HepG2 (cell line): Measurements from ENCODE around the gene OTOP2. TPM values are rescaled to one million over a fixed set of nuclear protein-coding genes. Genes with fewer than 3 reads are reported as not detected.
A peak's percentile ranks its signal among the peaks of the same experiment; 100 is the strongest.

Experiments used
- ATF2 ChIP-seq: sonication (generic); formaldehyde crosslinking; IDR thresholded peaks from 2 replicates; pipeline ENCODE4 v1.4.0; 2020; ENCODE audit warnings: missing genetic modification reagents
- ATF3 ChIP-seq: sonication (generic); formaldehyde crosslinking; IDR thresholded peaks from 2 replicates; pipeline ENCODE4 v1.4.0; 2020; ENCODE audit warnings: missing genetic modification reagents
- FOXC1 ChIP-seq: sonication (generic); formaldehyde crosslinking; IDR thresholded peaks from 2 replicates; pipeline ENCODE4 v1.8.0; 2022; ENCODE audit warnings: mild to moderate bottlenecking, missing genetic modification reagents, borderline replicate concordance
- RAD51 ChIP-seq: fragments of 450-650 bp; IDR thresholded peaks from 2 replicates; pipeline ENCODE4 v1.6.1; 2016; ENCODE audit warnings: borderline replicate concordance
- ZNF275 ChIP-seq: sonication (generic); formaldehyde crosslinking; IDR thresholded peaks from 2 replicates; pipeline ENCODE4 v1.8.0; 2022; ENCODE audit warnings: missing genetic modification reagents, mild to moderate bottlenecking, inconsistent platforms, borderline replicate concordance
- ZNF44 ChIP-seq: sonication (generic); formaldehyde crosslinking; IDR thresholded peaks from 2 replicates; pipeline ENCODE4 v1.5.1; 2020; ENCODE audit warnings: mild to moderate bottlenecking, missing genetic modification reagents
- polyA plus RNA-seq, 8 experiments: library from polyadenylated mRNA; depleted of rRNA in 3 of 8; stranded (reverse) in 7 of 8; unstranded in 1 of 8; fragments of >200 nt; fragmentation: Illumina TruSeq in 4 of 8; extraction: Trizol in 4 of 8; gene quantifications; 2 replicates each; pipeline versions ENCODE4 v1.2.1 to v1.2.3, GENCODE V29; 2011 to 2016; ENCODE audit warnings: low read depth in 4 of 8, missing spikeins in 1 of 8, mixed read lengths in 1 of 8; ENCODE audit not compliant: insufficient read depth in 1 of 8
- total RNA-seq, 5 experiments: library from RNA; depleted of rRNA; stranded (reverse); fragments of >200 nt; fragmentation: Illumina TruSeq; extraction: Trizol; gene quantifications; 2 replicates each; pipeline ENCODE4 v1.2.3, GENCODE V29; 2016; ENCODE audit warnings: low read depth in 1 of 5
- TF ChIP-seq, protein P1 (sequence below): sonication (generic); formaldehyde crosslinking; IDR thresholded peaks from 2 replicates; pipeline ENCODE4 v1.5.0; 2020; ENCODE audit warnings: mild to moderate bottlenecking, missing genetic modification reagents, moderate library complexity
- TF ChIP-seq, protein P2 (sequence below): sonication (generic); formaldehyde crosslinking; IDR thresholded peaks from 2 replicates; pipeline ENCODE4 v1.9.0; 2021; ENCODE audit warnings: mild to moderate bottlenecking, missing genetic modification reagents
- TF ChIP-seq, protein P3 (sequence below): sonication (generic); formaldehyde crosslinking; IDR thresholded peaks from 2 replicates; pipeline ENCODE4 v1.4.0; 2020; ENCODE audit warnings: missing genetic modification reagents

The OTOP2 gene
- total and polyA plus RNA-seq, 2 of the 13 experiments (the other 11 are each of a cell fraction or from before 2014, with no cell fraction given) = not detected

- no peak for TF ChIP-seq ZNF275 (CRISPR knock-in tag)
- TF ChIP-seq, protein P1, sequence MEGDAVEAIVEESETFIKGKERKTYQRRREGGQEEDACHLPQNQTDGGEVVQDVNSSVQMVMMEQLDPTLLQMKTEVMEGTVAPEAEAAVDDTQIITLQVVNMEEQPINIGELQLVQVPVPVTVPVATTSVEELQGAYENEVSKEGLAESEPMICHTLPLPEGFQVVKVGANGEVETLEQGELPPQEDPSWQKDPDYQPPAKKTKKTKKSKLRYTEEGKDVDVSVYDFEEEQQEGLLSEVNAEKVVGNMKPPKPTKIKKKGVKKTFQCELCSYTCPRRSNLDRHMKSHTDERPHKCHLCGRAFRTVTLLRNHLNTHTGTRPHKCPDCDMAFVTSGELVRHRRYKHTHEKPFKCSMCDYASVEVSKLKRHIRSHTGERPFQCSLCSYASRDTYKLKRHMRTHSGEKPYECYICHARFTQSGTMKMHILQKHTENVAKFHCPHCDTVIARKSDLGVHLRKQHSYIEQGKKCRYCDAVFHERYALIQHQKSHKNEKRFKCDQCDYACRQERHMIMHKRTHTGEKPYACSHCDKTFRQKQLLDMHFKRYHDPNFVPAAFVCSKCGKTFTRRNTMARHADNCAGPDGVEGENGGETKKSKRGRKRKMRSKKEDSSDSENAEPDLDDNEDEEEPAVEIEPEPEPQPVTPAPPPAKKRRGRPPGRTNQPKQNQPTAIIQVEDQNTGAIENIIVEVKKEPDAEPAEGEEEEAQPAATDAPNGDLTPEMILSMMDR (CRISPR knock-in tag) = 0 out of 2 replicates have a peak, but pooled peaks have one; percentile 17
- TF ChIP-seq RAD51 = no peak
- TF ChIP-seq, protein P2, sequence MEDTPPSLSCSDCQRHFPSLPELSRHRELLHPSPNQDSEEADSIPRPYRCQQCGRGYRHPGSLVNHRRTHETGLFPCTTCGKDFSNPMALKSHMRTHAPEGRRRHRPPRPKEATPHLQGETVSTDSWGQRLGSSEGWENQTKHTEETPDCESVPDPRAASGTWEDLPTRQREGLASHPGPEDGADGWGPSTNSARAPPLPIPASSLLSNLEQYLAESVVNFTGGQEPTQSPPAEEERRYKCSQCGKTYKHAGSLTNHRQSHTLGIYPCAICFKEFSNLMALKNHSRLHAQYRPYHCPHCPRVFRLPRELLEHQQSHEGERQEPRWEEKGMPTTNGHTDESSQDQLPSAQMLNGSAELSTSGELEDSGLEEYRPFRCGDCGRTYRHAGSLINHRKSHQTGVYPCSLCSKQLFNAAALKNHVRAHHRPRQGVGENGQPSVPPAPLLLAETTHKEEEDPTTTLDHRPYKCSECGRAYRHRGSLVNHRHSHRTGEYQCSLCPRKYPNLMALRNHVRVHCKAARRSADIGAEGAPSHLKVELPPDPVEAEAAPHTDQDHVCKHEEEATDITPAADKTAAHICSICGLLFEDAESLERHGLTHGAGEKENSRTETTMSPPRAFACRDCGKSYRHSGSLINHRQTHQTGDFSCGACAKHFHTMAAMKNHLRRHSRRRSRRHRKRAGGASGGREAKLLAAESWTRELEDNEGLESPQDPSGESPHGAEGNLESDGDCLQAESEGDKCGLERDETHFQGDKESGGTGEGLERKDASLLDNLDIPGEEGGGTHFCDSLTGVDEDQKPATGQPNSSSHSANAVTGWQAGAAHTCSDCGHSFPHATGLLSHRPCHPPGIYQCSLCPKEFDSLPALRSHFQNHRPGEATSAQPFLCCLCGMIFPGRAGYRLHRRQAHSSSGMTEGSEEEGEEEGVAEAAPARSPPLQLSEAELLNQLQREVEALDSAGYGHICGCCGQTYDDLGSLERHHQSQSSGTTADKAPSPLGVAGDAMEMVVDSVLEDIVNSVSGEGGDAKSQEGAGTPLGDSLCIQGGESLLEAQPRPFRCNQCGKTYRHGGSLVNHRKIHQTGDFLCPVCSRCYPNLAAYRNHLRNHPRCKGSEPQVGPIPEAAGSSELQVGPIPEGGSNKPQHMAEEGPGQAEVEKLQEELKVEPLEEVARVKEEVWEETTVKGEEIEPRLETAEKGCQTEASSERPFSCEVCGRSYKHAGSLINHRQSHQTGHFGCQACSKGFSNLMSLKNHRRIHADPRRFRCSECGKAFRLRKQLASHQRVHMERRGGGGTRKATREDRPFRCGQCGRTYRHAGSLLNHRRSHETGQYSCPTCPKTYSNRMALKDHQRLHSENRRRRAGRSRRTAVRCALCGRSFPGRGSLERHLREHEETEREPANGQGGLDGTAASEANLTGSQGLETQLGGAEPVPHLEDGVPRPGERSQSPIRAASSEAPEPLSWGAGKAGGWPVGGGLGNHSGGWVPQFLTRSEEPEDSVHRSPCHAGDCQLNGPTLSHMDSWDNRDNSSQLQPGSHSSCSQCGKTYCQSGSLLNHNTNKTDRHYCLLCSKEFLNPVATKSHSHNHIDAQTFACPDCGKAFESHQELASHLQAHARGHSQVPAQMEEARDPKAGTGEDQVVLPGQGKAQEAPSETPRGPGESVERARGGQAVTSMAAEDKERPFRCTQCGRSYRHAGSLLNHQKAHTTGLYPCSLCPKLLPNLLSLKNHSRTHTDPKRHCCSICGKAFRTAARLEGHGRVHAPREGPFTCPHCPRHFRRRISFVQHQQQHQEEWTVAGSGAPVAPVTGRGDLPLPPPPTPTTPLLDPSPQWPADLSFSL = 0 out of 2 replicates have a peak, but pooled peaks have one; percentile 24
- TF ChIP-seq ATF2 (CRISPR knock-in tag) = peak; percentile 23; the same call in 1 of the 2 replicates
- TF ChIP-seq ZNF44 (CRISPR knock-in tag) = no peak
- TF ChIP-seq ATF3 (CRISPR knock-in tag) = no peak; the same call in 1 of the 2 replicates
- TF ChIP-seq, protein P3, sequence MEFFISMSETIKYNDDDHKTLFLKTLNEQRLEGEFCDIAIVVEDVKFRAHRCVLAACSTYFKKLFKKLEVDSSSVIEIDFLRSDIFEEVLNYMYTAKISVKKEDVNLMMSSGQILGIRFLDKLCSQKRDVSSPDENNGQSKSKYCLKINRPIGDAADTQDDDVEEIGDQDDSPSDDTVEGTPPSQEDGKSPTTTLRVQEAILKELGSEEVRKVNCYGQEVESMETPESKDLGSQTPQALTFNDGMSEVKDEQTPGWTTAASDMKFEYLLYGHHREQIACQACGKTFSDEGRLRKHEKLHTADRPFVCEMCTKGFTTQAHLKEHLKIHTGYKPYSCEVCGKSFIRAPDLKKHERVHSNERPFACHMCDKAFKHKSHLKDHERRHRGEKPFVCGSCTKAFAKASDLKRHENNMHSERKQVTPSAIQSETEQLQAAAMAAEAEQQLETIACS (CRISPR knock-in tag) = no peak
- peak; percentile 66; the same call in 1 of the 2 replicates for TF ChIP-seq FOXC1 (CRISPR knock-in tag)
These were observed 48.3 kb downstream of the OTOP2 start, which contains the start of gene HID1 (continued) for GRCh38 chr17:74972107-74972972.
